ENCODE measurements around the gene ARHGAP22.

The ARHGAP22 gene

DNA sequence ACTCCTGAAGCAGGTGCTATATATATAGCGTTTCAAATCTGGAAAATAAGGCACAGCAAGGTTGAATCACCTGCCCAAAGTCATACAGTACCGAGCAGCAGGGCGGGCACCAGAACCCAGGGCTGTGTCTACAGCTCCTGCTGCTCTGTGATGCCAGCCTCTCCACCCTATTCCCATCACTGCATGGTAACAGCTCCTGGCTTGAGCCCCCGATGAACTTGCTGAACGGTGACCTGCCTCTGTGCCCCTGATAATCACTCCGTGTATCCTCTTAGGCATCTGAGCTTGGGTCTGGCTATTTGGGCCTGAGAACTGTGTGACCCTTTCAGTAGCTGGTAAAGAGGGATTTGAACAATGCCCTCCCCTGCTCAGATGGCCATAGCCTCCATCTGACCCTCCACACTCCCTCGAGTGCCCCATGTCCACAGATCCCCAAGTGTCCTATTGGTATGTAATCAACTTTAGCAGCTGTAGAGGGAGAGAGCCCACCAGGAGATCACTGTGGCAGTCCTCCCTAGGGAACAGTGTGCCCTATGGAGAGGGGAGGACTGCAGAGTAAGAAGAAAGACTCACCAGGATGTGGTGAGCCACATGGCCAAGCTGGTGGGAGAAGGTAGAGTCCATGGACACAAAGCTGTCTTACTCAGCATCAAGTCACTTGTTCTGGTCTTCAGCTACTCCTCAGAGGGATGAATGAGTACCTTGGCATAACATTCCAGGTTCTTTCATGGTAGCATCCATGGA lies 1.1 kb upstream of the ARHGAP22 start:
- no peak for DNase-seq

GRCh38 chr10:48604039-48604990 lies 558 bp downstream of the ARHGAP22 start:
- DNase-seq, result no peak

- DNase-seq, result no peak
Measured at GRCh38 chr10:48603421-48604038, 1.3 kb downstream of the ARHGAP22 start.

GRCh38 chr10:48602401-48603135 lies 2.3 kb downstream of the ARHGAP22 start:
- DNase-seq, result no peak

DNA sequence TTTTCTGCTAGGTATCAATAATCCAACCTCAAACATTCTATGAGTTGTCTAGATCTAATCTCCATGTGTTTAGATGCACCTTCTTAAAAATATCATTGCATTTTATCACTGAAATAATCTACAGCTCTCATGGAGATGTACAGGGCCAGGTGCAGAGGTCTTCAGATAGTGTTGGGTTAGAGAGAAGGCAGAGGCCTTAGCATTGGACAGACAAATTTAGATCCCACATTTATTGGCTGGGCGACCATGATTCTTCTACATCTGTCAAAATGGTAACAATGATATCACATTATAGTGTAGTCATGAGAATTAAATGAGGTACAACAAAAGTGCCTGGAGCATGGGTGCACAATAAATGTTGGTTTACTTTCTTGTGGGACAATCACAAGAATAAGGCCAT lies 3.1 kb downstream of the ARHGAP22 start:
- DNase-seq, result no peak

DNA sequence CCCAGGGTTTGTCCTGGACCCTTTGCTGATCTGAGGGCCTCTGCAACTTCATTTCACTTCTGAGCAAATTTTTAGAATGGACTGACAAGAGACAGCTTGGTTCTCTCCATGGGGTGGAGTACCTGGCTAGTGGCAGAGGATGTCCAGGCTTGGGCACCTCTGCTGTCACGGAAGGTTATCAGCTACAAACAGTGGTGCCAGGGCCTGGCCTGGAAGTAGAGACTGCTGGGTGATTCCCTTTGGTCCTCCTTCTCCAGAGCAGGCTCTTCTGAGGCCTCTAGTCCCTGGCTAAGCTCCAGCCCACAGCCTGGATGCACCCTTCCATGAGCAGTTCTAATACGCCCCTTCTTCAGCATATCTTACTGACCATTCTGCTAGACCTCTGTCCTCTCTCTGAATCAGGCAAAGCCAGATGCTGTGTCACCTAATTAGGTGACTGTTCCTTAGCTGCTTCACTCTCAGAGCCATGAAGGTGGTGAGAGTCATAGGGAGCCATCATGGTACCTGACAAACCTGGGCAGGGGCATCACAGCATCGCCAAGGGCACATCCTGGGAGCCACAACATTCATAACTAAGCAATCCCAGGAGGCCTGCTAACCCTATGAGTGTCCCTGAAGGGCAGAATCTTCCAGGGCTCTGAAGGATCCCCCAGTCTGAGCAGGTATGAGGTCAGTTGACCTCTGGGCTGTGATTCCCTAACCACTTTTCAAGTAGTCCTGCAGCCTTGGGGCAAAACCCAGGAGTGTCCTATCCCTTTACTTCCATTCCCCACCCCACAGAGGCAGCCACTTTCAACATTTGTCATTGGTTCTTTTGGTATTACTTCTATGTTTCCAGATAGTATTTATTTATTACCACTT lies 4.0 kb downstream of the ARHGAP22 start:
- no peak for DNase-seq

DNA sequence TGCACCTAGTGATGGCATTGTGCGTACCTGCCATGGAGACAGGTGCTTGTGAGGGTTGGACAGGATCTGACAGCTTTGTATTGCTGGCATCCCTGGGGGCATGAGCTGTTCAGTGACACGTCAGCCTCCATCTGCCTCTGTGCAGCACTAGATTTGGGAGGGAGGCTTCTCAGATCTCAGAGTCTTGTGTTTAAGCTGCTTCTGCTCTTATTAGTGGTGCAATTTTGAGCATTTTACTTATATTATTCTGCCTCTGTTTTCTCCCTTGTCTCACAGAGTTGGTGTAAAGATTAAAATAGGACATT lies 5.1 kb downstream of the ARHGAP22 start:
- DNase-seq, result no peak

DNA sequence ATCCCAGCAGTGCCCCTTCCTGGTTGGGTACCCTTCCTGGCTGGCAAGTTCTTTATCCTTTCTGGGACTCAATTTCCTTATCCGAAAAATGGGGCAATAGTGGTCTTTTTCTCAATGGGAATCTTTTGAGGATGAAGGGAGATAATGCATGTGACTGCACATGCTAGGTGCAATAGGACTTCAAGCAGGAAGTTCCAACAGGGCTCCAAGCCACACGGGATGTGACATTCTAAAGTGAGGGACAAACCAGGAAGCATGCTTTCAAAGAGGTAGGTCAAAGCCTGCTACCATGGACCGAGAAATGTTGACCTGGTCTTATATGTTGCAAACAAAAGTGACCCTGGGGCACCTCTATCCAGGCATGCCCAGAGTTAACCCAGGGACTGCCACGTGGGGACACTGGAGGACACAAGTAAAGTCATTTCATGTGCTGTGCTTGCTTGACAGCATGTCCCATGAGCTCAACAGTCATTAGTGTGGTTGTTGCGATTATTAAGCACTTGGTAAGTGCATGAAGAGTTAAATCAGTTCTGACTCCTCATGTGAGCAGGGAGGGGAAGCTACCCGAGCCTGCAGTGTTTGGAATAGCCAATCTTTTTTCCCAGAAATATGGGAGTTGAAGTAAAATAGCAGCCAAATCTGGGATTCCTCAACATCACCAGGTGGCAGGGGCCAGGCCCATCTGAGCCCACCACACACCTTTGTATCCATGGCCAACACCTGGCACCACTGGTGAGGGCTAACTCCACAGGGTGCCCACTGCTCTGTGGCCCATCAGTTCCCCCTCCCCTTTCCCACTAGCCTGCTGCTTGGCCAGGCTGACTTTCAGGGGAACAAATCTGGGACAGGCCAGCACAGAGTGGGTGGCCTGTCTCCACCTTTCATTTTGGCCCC lies 5.7 kb downstream of the ARHGAP22 start:
- DNase-seq, result no peak

DNA sequence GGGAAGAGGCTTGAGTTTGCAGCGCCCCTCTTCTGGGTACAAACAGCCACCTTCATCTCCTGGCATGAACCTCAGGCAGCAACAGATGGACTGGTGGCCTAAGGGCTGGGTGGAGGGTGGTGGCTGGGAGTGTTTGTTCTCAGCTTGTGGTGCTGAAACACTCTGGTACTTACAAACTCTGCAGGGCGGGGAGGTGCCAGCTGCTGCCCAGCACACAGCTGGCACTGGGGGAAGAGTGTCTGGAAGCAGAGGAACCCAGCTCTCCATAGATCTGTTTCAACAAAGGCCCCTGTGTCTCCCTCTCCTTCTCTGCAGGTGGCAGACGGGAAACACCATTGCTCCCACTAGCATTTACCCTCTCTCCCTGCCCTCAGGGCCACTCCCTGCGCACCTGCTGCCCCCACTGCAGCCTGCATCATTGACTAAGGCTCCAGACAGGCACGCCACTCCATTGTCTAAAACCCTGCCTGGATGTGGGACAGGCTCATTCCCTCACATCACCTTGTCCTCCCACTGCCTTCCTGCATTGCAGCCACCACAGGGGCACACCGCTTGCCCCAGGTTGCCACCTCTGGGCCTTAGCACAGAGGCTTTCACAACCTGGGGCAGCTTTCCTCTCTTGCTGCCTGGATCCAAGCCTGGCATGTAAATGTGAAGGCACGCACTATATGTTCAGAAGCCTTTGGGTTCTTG lies 6.5 kb downstream of the ARHGAP22 start:
- no peak for DNase-seq

DNA sequence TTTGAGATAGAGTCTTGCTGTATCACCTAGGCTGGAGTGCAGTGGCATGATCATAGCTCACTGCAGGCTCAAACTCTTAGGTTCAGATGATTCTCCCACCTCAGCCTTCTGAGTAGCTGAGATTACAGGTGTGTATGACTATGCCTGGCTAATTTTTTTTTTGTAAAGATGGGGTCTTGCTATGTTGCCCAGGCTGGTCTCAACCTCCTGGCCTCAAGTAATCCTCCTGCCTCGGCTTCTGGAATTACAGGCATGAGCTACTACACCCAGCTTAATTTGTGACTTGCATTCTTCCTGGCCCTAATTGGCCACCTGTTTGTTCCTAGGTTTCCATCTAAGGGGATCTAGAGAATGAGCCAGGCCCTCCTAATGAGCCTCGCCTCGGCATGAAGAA lies 9.3 kb downstream of the ARHGAP22 start:
- DNase-seq, result no peak

- DNase-seq, result no peak
Measured at GRCh38 chr10:48594803-48595538, 9.9 kb downstream of the ARHGAP22 start.

DNA sequence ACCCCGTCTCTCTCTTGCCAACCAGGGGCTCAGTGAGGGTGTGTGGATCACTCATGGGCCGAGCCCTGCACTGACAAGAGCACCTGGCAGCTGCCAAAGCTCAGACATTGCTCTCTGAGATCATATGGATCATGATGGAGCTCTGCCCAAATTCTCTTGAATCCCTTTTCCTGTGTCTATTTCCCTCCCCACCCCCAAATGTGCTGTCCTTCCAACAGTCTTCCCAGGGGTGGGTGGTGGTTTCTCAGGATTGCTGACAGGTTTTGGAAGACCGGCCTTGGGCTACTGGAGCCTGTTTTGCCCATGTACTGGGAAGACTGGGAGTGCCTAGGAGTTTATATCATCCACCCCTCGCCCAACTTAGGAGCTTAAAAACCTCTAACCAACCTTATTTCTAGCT lies 10.5 kb downstream of the ARHGAP22 start:
- no peak for DNase-seq

- no peak for DNase-seq
Measured at GRCh38 chr10:48592346-48592745, 12.5 kb downstream of the ARHGAP22 start.

GRCh38 chr10:48590945-48591344 lies 13.9 kb downstream of the ARHGAP22 start:
- DNase-seq, result no peak

DNA sequence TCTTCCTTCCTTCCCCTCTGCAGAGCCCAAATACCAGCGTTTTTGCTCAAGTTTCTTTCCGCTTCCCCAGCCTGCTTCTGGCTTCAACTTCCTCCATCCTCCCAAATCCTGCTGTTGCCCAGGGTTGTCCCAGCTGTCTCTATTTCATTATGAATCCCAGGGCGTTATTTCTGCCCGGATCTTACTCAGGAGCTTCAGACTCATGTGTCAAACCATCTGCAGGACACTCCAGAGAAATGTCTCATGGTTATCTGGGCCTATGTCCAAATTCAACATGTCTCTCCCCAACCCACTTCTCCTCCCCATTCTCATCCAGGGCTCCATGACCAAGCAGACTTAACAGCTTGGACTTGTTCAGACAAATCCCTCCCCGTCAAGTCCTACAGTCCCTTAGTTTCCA lies 15.6 kb downstream of the ARHGAP22 start:
- no peak for DNase-seq

- DNase-seq, result no peak
Measured at GRCh38 chr10:48587819-48588218, 17.1 kb downstream of the ARHGAP22 start.

- DNase-seq, result no peak
Measured at GRCh38 chr10:48587101-48587500, 17.8 kb downstream of the ARHGAP22 start.

- no peak for DNase-seq
Measured at GRCh38 chr10:48582970-48583369, 21.9 kb downstream of the ARHGAP22 start.

DNA sequence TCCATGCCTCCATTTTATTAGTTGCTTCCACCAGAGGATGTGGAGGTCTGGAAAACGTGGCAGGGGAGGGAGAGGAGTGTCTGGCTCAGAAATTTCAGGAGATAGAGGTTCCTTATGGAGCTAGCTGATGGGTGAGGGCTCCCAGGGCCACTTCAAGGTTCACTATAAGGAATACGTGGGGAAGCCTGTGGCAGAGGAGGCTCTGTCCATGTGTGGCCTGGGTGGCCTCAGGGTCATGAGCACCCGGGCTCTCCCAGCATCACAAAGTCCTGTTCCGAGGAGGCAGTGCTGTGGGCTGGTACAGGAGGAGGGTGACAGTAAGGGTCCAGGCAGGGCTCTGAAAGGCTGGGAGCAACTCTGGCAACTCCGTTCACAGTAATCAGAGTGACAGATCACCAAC lies 24.6 kb downstream of the ARHGAP22 start:
- no peak for DNase-seq
